AG04450 (cell line): ENCODE measurements around the gene ENPP6. TPM values are rescaled to one million over a fixed set of nuclear protein-coding genes. Genes with fewer than 3 reads are reported as not detected.

Experiments
- CTCF ChIA-PET: fragments of 300-600, 350-600 bp; formaldehyde crosslinking; extraction: SDS; loops from one replicate; lab custom pipeline; 2022; ENCODE audit warnings: antibody characterized with exemption, inconsistent platforms; lab: Charles Lee
- POLR2A ChIA-PET: fragments of 350-600 bp; formaldehyde crosslinking; extraction: SDS; loops from one replicate; lab custom pipeline; 2021; ENCODE audit warnings: antibody characterized with exemption, inconsistent platforms; lab: Yijun Ruan, JAX
- DNase-seq: peaks from one replicate; pipeline ENCODE4 v3.0.0-alpha.2; 2011; ENCODE audit warnings: low read depth, low spot score
- H3K27ac ChIP-seq: one replicate; pipeline ENCODE4 v1.5.1; 2012; ENCODE audit warnings: low read depth, low read length, control low read depth
- H3K27me3 ChIP-seq: one replicate; pipeline ENCODE4 v1.6.0; 2012; ENCODE audit warnings: low read length; ENCODE audit not compliant: control insufficient read depth, insufficient read depth
- H3K4me3 ChIP-seq: 2 replicates; pipeline ENCODE4 v1.5.1; 2011; ENCODE audit warnings: mild to moderate bottlenecking, low read depth, low read length, control low read depth
- H3K9me3 ChIP-seq: 2 replicates; pipeline ENCODE4 v1.5.1; 2012; ENCODE audit warnings: low read length; ENCODE audit not compliant: control insufficient read depth, insufficient read depth
- CTCF ChIP-seq: IDR thresholded peaks from 2 replicates; pipeline ENCODE4 v1.5.1; 2011; ENCODE audit warnings: low read depth, low read length, control low read depth, inconsistent platforms
- polyA plus RNA-seq: library from polyadenylated mRNA; depleted of rRNA; stranded (reverse); fragments of >200 nt; gene quantifications from 2 replicates; pipeline ENCODE4 v1.2.3, GENCODE V29; 2011

Gene ENPP6
- polyA plus RNA-seq, 1 experiment, result 0.05 TPM

- Histone ChIP-seq H3K9me3 (peaks cover 7% of the 10 kb centered on the region), H3K27ac (no peak overlapping the region), H3K4me3 (no peak overlapping the region), H3K27me3 (no peaks in the 10 kb centered on the region)
- TF ChIP-seq CTCF, result no peak
- ChIA-PET POLR2A (no interaction called here), CTCF (interaction anchor here (0.6 to 3.9 kb wide), 5 partner anchors 11 to 303 kb away, joined by 3 to 55 read pairs (median 4); no protein-coding TSS in a partner anchor)
- DNase-seq, result no peak
These were observed 34.7 kb upstream of the ENPP6 start for GRCh38 chr4:184252136-184253071.

- ChIA-PET POLR2A (no interaction called here), CTCF (interaction anchor here (0.8 to 3.9 kb wide), 11 partner anchors 11 to 304 kb away, joined by 3 to 55 read pairs (median 3); no protein-coding TSS in a partner anchor)
- H3K27ac ChIP-seq, result no peak overlapping the region
- no peak overlapping the region for H3K4me3 ChIP-seq
- no peak for DNase-seq
- TF ChIP-seq CTCF, result no peak
- H3K27me3 ChIP-seq, result no peaks in the 10 kb centered on the region
- peaks cover 7% of the 10 kb centered on the region for H3K9me3 ChIP-seq
These were observed 34.0 kb upstream of the ENPP6 start for GRCh38 chr4:184251670-184251980.

- ChIA-PET CTCF (interaction anchor here (0.6 to 3.9 kb wide), 14 partner anchors 8 to 305 kb away, joined by 3 to 55 read pairs (median 3); no protein-coding TSS in a partner anchor), POLR2A (no interaction called here)
- peak; percentile 62 for TF ChIP-seq CTCF
- Histone ChIP-seq H3K27ac (no peak overlapping the region), H3K27me3 (no peaks in the 10 kb centered on the region), H3K4me3 (no peak overlapping the region), H3K9me3 (peaks cover 7% of the 10 kb centered on the region)
- DNase-seq, result peak; percentile 6
These were observed 33.4 kb upstream of the ENPP6 start for GRCh38 chr4:184250795-184251669.

GRCh38 chr4:184248216-184248615 is 30.5 kb upstream of the ENPP6 start:
- CTCF ChIA-PET, result interaction anchor here (0.6 to 1.3 kb wide), 4 partner anchors 16 to 848 kb away, joined by 3 to 6 read pairs (median 4); no protein-coding TSS in a partner anchor
- POLR2A ChIA-PET, result no interaction called here
- no peak overlapping the region for H3K4me3 ChIP-seq
- H3K27me3 ChIP-seq, result no peaks in the 10 kb centered on the region
- TF ChIP-seq CTCF, result no peak
- H3K27ac ChIP-seq, result no peak overlapping the region
- DNase-seq, result no peak
- H3K9me3 ChIP-seq, result peaks cover 7% of the 10 kb centered on the region; the same call in 1 of the 2 replicates
